ENCODE data around the gene VWF. TPM values are rescaled to one million over a fixed set of nuclear protein-coding genes. Genes with fewer than 3 reads are reported as not detected.

VWF gene
- polyA plus RNA-seq, 4 donors = 8.1 to 11.9 (median 11.0) TPM

GRCh38 chr12:6080149-6081045 lies 44.1 kb downstream of the VWF start:
- no peak for DNase-seq (ENCODE audit: low read depth in 4 of 4, low spot score in 2 of 4)

- DNase-seq (ENCODE audit: low read depth in 4 of 4, low spot score in 2 of 4) = no peak
Measured at GRCh38 chr12:6078398-6079096, 45.9 kb downstream of the VWF start.

GRCh38 chr12:6077692-6078083 lies 46.8 kb downstream of the VWF start:
- no peak for DNase-seq (ENCODE audit: low read depth in 4 of 4, low spot score in 2 of 4)

GRCh38 chr12:6076776-6077691 lies 47.4 kb downstream of the VWF start:
- no peak for DNase-seq (ENCODE audit: low read depth in 4 of 4, low spot score in 2 of 4)

- DNase-seq (ENCODE audit: low read depth in 4 of 4, low spot score in 2 of 4) = no peak
Measured at GRCh38 chr12:6076346-6076745, 48.1 kb downstream of the VWF start.

DNA sequence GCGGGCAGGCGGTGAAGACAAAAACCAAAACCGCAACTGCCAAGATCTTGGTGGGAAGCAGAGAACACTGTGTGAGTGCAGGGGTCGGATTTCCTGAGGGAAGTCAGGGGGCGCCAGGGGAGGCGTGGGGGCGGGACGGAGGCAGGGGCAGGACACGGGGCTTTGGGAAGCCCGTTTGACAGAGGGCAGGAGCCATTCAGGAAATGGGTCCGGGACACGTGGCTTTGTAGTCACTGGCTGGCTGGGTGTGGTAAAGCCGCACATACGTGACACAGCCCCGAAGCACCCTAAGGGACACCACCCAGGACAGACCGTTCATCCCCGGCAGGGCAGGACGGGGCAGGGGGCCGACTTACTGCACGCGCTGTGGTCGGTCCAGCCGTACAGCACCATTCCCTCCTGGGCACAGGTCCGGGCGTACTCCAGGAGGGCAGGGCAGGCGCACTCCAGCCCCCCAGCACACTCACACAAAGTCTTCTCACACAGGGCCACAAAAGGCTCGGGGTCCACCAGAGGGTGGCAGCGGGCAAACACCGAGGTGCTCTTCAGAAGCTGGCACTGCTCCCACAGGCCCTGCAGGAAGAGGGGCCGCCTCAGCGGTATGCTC lies 49.4 kb downstream of the VWF start:
- DNase-seq (ENCODE audit: low read depth in 4 of 4, low spot score in 2 of 4) = no peak

- DNase-seq (ENCODE audit: low read depth in 4 of 4, low spot score in 2 of 4) = no peak
Measured at GRCh38 chr12:6074427-6074826, 50.0 kb downstream of the VWF start.

DNA sequence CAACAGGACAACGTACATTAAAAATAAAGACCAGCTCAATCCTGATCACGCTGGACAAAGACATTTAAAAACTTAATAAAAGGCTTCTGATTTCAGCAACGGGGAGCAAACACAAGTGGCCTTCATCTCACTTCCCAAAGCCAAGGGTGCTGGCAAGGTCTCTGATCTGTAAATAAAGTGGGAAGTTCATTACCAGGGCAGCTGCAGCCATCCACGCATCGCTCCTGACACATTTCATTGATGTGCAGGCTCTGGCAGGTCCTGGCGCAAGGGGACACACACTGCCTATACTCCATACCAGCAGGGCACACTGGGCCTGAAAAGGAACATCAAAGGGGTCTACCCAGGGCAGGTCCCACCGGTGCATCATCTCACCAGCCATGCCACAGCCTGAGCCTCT lies 51.0 kb downstream of the VWF start:
- no peak for DNase-seq (ENCODE audit: low read depth in 4 of 4, low spot score in 2 of 4)

- no peak for DNase-seq (ENCODE audit: low read depth in 4 of 4, low spot score in 2 of 4)
Measured at GRCh38 chr12:6072302-6072752, 52.1 kb downstream of the VWF start.

DNA sequence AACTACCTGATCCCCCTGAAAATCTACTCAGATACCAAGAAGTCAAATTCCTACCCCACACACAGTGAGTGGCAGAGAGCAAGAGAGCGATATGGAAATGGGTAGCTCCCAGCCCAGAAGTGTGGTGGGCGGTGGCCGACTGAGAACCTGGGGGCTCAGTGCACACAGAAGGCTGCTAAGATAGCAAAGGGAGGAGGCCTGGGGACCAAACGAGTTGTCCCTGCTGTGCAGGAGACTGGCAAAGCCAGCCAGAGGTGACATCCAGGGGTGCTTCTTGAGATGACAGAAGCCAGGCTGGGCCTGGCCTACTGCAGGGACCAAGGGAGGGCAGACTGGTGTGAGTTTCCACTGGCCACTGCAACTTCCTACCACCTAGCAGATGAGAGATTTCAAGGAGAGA lies 52.9 kb downstream of the VWF start:
- DNase-seq (ENCODE audit: low read depth in 4 of 4, low spot score in 2 of 4) = no peak

GRCh38 chr12:6070472-6071257 lies 53.8 kb downstream of the VWF start:
- no peak for DNase-seq (ENCODE audit: low read depth in 4 of 4, low spot score in 2 of 4)

GRCh38 chr12:6069437-6070093 lies 54.9 kb downstream of the VWF start:
- no peak for DNase-seq (ENCODE audit: low read depth in 4 of 4, low spot score in 2 of 4)

GRCh38 chr12:6068227-6068626 lies 56.2 kb downstream of the VWF start:
- no peak for DNase-seq (ENCODE audit: low read depth in 4 of 4, low spot score in 2 of 4)

- no peak for DNase-seq (ENCODE audit: low read depth in 4 of 4, low spot score in 2 of 4)
Measured at GRCh38 chr12:6067152-6067916, 57.1 kb downstream of the VWF start.

DNA sequence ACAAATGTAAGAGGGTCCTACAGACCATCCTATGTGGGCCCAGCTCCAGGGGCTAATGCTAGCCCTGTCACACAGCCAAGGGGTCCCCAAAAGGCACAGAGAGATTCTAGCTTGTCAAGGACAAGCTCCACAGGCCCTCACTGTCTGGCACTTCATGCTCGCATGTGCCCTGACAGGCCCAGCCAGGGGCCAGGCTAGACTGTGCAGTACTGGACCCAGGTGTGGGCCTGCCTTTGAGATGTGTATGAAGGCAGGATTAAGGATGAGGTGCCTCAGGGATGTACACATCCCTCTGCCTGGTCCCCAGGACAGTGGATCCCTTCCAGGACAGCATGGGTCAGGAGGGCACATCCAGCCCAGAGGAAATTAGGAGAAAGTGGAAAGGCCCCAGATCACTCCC lies 57.8 kb downstream of the VWF start:
- DNase-seq (ENCODE audit: low read depth in 4 of 4, low spot score in 2 of 4) = no peak

DNA sequence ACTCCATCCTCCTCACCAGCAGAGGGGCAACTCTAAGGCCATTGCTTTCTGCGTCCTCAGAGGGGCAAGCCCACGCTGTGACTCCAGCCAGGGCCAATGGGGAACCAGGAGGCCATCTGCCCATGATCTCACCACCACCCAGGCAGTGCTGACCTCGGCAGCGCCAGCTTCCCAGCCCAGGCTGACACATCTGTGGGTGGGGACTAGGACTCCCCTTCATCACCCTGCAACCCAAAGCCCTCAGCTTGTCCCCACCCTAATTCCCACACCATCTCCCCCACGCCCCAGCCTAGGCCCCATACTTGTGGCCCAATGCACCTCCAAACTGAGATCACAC lies 58.6 kb downstream of the VWF start:
- DNase-seq (ENCODE audit: low read depth in 4 of 4, low spot score in 2 of 4) = no peak

DNA sequence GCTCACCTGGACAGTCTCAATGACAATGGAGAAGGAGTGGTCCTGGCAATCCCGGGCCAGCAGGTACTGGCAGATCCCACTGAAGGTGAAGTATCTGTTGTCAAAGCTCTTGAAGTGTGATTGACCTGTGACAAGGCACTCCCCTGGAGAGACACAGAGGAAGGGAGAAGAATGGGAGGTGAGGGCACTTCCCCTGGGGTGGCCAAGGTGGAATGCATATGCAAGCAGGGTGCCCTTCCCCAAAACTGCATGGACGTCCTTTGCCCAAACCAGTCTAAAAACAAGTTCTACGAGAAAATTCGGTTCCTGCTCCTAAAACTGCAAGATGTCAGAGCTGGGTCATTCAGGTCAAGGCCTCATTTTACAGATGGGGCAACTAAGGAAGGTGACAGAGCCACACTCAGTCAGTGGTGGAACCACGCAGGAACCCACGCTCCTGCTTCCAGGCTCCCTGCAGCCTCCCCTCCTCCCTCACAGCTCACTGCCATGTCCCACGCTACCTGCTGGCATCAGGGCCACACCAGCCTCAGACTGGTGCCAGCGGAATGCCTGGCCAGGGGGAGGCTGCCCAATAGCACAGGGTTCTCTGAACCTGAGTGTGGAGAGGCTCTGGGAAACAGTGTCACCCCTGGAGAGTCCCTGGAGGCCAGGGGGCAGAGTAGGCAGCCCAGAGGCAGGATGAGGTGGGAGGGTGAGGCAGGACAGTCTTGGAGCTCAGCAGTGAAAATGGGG lies 59.2 kb downstream of the VWF start:
- DNase-seq (ENCODE audit: low read depth in 4 of 4, low spot score in 2 of 4) = no peak
